ENCODE results near the gene CDSN.

- TF ChIP-seq POLR2AphosphoS5 (IDR thresholded peaks at IDR 0.05; ENCODE audit: insufficient read depth in 1 of 2, low read depth in 1 of 2) (no peak), CTCF (IDR thresholded peaks at IDR 0.05) (no peak)
Measured at GRCh38 chr6:31086788-31087440, 33.3 kb downstream of the CDSN start.
